HT-29 (cell line): ENCODE data around the gene NSMF. TPM values are rescaled to one million over a fixed set of nuclear protein-coding genes. Genes with fewer than 3 reads are reported as not detected.

ENCODE experiments used
- DNase-seq: peaks from one replicate; pipeline ENCODE4 v3.0.0-alpha.2; 2015; ENCODE audit warnings: low spot score
- total RNA-seq: library from RNA; depleted of rRNA; stranded (reverse); fragments of >200 nt; shearing (Covaris generic); gene quantifications from 2 replicates; pipeline ENCODE4 v1.2.3, GENCODE V29; 2014

Gene NSMF
- total RNA-seq, 1 experiment from 2014 or later = 74.4 TPM

DNA sequence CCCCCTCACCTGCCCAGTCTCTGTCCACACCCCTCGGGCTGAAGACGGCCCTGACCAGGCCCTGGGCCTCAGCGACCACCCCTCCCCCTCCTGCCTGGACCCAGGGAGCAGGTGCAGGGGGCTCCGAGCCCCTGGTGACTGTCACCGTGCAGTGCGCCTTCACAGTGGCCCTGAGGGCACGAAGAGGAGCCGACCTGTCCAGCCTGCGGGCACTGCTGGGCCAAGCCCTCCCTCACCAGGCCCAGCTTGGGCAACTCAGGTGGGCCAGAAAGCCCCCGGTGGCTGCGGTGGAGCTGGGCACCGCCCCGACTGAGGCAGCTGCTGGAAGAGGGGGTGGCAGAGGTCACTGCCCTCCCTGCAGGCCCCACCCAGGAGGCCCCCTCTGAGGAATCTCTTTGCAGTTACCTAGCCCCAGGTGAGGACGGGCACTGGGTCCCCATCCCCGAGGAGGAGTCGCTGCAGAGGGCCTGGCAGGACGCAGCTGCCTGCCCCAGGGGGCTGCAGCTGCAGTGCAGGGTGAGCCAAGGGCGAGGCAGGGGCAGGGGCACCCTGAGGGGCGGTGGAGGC lies 25.7 kb downstream of the NSMF start:
- no peak for DNase-seq

DNA sequence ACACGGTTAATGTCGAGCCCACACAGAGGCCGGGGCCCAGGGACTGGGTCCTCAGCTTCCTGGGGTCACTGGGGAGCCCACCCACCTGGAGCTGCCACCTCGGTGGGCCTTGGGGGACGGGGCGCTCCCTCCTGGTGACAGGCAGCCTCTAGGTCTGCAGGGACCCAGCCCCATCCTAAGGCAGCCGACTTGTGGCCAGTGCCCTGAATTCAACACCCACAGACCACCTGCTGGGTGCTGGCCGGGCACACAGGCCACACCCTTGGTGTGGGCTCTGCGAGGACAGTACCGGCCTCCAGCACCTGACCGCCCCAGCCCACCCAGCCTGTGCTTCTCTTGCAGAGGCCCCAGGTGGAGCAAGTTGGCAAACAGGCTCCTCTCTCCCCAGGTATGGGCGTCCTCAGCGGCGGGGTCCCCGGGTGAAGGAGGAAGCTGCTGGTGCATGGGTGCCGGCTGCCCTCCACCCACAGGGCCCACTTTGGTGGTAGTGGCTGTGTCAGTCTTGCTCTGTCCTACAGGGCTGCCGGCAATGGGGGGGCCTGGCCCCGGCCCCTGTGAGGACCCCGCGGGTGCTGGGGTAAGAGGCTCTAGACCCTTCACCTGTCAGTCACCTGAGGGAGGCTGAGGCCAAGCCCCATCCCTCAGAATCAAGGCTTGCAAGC lies 26.3 kb downstream of the NSMF start:
- no peak for DNase-seq

DNA sequence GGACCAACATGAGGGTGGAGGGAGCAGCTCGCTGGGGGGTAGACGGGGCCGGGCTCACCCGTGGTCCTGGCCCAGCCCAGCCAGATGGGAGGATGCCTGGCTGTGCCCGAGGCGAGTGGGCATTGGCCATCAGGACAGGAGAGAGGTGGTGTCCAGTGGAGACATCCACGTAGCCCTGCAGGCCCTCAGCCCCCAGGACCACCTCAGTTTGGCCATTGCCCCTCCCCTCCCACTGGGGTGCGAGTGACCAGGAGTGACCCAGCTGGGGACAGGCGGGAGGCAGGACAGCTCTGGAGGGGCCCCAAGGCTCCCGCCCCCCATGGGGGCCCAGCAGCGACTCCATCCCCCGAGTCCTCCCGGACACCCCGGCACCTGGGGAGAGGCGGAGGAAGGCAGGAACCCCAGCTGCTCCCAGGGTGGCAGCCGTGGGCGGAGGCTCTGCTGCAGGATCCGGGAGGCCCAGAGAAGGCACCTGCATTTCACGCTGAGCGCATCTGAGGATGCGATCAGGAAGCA lies 27.7 kb downstream of the NSMF start:
- DNase-seq = no peak

DNA sequence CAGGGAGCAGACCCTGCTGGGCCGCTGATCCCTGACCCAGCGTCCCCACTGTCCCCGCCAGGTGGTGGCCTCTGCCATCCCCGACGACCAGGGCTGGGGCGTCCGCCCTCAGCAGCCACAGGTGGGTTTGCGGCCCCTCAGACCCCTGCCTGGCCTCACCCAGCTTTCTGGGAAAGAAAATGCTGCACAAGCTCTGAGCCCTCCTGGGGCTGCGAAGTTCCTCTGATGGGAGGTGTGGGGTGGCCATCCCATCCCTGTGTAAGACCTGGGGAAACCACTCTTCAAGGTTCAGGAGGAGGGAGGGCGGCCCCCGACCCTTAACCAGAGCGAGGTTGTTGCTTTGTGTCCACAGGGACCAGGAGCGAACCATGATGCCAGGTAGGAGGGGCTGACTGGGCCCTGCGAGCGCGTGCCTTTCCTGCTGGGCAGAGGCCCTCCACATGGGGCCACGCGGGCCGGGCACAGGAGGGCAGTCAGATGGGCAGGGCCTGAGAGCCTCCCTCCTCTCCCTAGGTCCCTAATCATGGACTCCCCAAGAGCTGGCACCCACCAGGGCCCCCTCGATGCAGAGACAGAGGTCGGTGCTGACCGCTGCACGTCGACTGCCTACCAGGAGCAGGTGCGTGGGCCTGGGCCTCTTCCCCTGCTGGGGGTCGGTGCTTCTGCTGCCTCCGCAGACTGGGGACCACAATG lies 28.3 kb downstream of the NSMF start:
- DNase-seq = no peak

DNA sequence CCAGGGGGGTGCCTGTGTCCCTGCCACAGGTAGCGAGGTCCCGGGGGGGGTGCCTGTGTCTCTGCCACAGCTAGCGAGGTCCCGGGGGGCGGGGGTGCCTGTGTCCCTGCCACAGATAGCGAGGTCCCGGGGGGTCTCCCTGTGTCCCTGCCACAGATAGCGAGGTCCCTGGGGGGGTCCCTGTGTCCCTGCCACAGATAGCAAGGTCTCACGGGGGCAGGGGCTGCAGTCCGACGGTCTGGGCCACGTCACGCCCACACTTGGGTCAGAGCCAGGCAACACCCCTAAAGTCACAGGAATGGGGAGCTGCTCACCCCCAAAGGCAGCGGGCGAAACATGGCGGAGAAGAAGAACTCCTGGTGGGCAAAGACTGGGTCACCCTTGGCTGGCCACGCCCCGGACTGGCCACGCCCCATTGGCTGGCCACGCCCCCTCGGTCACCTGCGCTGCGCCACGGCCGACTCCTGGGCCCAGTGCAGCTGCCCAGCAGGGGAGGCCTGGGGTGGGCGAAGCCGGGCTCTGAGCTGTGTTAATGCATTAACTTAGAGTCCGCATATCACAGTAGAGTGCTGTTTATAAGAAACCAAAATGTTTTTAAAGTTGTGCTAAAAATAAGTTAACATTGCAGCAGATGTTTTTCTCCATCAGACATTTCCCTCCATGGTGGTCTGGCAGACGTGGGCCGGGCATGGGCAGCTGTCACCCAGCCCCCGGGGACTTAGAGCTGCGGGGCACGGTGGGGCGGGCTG lies 29.0 kb downstream of the NSMF start:
- DNase-seq = peak; percentile 64

DNA sequence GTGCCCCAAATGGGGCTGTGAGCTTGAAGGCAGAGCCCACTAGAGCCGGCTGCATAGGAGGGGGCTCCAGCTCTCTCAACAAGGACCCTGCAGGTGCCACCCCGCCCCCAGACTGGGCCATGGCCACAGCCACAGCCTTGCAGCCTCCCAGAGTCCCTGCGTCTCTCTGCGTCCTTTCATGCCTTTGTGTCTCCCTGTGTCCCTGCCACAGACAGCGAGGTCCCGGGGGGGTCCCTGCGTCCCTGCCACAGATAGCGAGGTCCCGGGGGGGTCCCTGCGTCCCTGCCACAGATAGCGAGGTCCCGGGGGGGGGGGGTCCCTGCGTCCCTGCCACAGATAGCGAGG lies 29.6 kb downstream of the NSMF start:
- DNase-seq = no peak

DNA sequence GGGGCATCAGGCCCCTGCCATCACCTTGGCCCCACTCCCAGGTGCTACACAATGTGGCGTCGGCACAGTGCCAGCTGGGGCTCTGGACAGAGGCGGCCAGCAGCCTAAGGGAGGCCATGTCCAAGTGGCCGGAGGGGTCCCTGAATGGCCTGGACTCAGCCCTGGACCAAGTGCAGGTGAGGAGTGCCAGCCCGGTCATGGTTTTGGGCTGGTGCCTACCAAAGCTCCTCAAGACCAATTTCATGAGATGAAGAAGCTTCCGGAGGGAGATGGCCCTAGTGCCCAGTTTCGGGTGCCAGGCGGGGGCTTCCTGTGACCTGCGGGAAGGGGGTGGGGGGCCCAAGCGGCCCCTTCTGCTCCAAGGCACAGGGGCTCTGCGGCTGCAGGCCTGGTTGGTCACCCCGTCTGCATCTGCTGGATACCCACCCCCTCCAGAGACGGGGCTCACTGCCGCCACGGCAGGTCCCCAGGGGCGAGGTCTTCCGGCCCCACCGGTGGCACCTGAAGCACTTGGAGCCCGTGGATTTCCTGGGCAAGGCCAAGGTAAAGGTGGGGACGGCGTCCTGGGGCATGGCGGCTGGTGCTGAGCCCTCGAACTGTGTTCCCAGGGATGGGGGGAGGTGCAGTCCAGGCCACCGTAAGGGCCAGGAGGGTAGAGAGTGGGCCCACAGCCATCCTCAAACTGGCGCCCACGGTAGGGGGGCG lies 30.1 kb downstream of the NSMF start:
- DNase-seq = no peak

DNA sequence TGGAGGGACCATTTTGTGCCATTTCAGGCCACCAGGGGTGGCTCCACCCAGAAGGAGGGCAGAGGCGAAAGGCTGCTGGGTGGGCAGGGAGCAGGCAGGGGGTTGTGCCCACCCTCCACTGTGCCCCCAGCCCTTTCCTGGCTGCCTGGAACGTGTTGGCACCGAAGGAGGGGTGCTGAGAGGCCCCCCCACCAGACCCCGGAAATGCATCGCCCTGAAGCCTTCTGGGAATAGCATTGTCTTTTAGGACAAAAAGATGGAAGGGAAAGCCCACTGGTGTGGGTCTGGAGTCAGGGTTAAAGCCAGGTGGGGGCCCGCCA lies 30.9 kb downstream of the NSMF start:
- no peak for DNase-seq

DNA sequence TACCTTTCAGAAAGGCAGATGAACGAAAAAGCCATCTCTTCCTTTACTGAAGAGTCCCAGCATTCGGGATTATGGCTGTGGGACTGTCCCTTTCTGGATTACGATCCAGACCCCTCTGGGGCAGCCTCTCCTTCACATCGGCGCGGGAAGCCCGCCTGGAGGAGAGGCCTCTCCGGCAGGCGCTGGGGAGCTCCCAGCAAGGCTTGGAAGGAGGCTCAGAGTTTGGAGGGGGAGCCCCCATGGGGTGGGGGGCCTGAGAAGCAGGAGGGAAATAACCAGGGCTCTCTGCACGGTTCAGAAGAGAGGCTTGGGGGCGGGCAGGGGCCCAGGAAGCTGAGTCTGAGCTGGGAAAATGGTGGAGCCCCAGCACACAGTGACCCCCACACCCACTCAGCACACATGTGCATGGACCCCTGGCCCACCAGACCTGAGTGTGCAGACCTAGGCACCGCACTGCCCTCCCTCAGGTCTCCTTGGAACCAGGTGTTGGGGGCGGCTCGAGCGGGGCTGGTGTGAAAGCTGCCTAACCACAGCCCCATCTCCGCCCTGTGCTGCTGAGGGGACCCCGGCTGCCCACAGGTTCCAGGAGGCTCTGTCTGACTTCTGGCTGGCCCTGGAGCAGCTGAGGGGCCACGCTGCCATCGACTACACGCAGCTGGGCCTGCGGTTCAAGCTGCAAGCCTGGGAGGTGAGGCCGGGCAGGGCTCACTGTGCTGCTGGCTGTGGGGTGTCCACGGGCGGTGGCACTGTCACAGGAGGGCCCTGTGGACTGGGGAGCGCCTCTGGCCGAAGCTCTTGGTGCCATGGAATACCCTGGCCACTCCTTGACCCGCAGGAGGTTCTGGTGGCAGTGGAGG lies 31.5 kb downstream of the NSMF start:
- no peak for DNase-seq

DNA sequence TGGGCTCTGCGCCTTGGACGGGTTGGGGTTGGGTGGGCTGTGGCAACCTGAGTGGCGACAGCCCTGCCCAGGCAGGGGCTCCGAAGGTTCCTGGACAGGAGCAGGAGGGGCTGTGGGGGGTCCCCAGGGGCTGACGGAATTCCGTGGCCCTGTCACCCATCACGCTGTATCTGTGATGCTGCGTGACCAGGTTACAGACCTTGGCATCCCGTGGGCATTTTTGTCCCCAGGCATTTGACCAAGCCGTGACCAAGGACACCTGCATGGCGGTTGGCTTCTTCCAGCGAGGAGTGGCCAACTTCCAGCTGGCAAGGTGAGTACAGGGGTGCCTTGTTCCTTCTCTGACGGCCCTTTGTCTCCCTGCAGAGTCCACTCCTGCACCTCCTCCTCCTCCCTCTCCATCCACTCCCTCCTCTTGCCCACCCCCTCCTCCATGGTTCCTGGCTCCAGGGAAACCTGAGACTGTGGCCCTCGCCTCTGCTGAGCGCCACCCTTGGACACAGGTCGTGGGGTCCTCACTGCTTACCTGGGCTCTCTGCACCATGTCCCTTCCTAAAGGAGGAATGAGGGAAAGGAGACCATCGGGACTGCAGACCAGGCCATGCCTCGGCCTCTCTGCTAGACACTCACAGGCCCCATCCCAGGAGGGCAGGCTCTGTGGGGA lies 33.0 kb downstream of the NSMF start:
- DNase-seq = no peak

DNA sequence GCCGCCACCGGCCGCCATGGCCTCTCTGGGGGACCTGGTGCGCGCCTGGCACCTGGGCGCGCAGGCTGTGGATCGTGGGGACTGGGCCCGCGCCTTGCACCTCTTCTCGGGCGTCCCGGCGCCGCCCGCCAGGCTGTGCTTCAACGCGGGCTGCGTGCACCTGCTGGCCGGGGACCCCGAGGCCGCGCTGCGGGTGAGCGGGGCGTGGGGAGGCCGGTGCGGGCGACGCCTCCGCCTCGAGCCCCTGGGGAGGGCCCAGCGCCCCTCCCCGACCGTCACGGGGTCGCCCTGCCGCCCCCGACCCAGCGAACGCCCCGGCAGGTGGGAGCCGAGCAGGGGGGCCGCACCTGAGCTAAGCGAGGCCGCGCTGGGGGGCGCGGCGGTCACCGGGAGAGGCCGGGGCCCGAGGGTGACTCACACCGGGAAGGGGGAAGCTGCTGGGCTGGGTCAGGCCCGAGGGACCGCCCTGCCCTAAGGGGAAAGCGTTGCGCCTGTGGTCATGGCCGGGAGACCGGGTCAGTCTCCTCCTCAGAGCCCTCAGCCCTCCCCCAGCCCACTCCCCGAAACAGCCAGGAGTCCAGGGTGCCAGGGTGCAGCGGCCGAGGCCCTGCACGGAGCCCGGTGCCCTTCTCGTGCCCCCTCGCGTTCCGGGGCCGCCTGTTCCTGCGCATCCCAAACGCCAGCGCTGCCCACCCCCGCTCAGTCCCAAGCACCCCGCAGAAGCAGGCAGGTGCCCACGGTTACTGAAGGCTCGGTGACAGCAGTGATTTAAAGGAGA lies 35.4 kb downstream of the NSMF start:
- no peak for DNase-seq

DNA sequence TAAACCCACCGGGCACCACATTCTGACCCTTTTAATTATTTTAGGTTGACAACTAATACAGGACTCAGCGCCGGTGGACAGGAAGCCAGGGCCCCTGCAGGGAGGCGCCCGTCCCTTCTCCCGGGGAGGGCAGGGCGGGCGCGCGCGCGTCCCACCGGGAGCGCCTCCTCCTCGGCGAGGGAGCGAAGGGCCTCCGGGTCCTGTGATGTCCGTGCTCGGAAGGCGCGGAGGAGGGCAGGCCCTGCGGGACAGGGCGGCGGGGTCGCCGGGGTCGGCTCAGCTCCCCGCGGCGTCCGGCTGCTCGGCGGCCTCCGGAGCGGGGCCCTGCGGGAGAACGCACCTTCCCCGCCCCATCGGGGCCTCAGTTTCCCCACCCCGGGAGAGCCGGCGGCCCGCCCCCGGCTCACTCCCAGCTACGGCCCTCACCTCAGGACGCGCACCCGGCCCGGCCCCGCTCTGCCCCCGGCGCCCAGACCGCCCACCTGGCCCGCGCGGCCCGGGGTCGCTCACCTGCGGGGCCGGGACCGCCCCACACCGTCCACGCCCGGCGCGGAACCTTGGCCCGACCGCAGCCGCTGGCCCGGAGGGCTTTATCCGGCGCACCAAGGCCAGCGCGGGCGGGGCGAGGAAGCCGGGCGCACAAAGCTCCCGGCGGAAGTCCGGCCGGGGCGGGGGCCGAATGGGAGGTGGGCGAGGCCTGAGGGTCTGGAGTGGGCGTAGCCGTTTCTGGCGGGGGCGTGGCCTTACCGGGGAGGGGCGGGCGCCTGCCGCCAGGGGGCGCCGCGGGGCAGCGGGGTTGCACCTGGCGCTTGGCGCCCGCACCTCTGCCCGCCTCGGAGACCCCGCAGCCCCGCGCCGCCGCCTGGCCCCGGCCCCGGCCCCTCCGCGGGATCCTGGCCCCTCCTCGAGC lies 36.3 kb downstream of the NSMF start, which contains the start of the genes EXD3 and NOXA1:
Gene EXD3 (minus strand): TSS at position 559 of the 910 bp plus-strand sequence. CDS start 27,805 bp downstream, outside the sequence.
Gene NOXA1 (plus strand): TSS at position 790 of the 910 bp plus-strand sequence. CDS start 137 bp downstream, outside the sequence.
- peak; percentile 95 for DNase-seq

DNA sequence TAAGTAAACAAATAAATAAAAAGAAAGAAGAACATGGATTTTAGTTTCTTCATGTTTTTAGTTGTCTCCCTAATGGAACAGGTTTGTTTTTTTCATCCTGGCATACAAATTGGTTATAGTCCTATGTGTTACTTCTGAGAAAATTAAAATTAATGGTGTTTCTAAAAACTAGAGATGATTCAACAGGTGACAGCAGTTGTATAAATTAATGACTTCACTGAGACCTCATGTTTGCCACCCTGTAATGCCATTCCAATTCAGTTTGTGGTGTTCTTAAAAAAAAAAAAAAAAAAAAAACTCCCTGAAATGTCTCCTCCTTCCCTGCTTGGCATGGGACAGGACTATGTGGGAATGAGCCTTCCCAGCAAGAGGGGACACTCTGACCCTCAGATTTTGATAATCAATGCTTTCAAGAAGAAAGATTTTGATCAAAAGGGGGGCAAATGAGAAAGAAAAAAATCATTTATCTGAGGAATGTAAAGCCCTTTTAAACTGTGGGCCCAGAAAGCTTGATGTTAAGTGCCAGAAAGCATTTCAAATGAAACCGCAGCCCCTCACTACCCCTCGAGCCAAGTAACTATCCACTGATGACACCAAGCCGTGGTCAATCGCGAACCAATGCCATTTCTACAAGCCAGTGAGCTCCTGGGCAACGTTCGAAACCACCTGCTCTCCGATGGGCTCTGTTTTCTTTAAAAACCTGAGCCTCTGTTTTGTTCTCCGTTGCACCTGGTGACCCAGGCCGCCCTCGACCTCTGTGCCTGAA lies 37.1 kb downstream of the NSMF start:
- DNase-seq = no peak

DNA sequence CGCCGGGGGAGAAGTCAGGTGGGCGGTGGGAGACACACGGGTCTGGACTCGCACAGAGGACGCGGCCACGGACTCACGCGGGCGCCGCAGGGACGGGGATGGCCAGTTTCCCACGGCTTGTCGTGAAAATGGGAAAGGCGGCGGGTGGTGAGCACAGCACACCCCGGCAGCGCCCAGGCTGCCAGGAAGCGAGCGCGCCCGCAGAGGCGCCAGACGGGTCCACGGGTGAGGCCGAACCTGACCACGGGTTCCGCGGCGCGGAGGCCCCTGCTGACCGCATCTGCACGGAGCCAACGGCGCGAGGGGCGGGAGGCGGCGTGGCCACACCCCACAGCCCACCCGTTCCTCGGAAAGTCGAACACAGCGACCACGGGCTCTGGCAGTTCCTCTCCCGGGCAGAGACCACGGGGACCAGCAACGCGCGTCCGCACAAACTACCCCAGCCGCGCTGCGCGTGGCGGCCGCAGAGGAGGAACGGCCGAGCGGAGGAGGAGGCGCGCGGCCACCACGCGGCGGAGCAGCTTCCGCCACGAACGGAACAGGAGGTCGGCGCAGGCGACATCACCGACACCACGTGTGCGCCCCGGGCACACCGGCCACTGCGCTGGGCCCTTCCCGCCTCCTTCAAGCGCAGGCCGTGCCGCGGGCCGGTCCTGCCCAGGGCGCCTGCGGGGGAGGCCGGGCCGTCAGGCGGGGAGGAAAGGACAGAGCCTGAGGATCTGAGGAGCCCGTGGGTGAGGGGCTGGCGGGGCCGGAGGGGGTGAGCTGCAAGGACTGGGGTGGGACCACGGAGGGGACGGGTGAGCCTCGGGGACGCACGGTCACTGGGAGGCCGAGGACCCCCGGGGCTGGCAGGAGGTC lies 41.7 kb downstream of the NSMF start:
- no peak for DNase-seq

DNA sequence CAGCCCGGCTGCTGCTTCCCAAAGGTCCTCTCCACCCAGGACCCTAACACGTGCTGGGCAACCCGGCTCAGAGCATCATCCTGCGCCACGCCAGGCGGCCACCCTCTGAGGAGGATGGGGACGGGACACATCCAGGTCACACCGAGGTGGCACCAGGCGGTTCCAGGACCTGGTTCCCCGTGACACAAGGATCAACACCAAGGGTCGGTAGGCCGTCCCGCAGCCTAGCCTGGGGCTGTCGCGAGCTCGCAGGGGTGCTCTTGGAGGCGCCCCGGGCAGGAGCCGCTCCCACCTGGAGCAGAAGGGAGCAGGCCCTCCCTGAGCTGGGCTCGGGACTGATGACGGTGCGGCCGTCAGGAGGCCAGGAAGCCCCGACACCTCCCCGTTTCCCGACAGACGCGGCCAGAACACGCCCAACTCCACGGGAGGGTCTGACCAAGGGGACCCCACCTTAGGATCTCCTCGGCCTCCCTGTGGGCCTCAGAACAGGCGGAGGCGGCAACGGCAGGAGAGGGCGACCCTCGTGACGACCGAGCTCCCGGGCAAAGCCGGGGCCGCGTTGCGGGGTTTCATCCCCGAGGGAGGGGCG lies 42.5 kb downstream of the NSMF start:
- DNase-seq = no peak

DNA sequence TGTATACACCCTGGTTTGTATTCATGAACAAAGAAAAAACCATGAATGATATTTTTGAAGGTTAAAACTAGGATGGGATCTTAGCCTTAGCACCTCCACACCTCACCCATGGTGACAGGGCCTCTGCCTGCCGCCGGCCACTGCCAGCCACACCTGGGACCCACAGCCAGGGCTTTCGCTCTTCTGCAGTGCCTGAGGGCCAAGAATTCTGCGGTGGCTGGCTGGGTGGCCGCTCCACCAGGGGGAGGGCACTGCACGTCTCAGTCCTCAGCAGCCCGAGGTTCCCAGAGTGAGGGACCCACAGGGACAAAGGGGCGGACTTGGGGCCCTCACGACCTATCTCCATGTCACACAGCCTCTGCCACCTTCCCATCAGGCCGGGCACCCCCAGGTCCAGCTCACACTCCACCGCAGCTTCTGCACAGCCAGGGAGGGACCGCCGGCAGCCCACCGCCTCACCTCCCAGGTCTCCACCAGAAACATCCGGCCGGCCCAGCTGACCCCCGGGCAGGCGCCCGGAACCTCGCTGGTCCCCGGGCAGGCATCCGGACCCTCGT lies 43.0 kb downstream of the NSMF start:
- DNase-seq = no peak
